ENCODE results near the gene SLC22A16. TPM values are rescaled to one million over a fixed set of nuclear protein-coding genes. Genes with fewer than 3 reads are reported as not detected.

SLC22A16 gene
- total RNA-seq, 1 donor from 2014 or later: not detected

GRCh38 chr6:110485491-110485890 is 9.1 kb upstream of the SLC22A16 start:
- Histone ChIP-seq H3K27me3 (ENCODE audit: insufficient read depth, low read length) (peaks cover 6% of the 10 kb centered on the region), H3K79me2 (ENCODE audit: insufficient read depth, low read length) (no peaks in the 10 kb centered on the region), H3K4me1 (ENCODE audit: insufficient read depth, low read length) (no peaks in the 10 kb centered on the region), H4K20me1 (ENCODE audit: insufficient read depth, low read length) (no peaks in the 10 kb centered on the region), H3K4me3 (ENCODE audit: insufficient read depth, low read depth, low read length) (no peak overlapping the region), H3K36me3 (ENCODE audit: insufficient read depth, low read length) (no peaks in the 10 kb centered on the region), H3K27ac (ENCODE audit: low read depth, low read length) (no peak overlapping the region), H3K9me3 (ENCODE audit: insufficient read depth, low read depth, low read length) (no peaks in the 10 kb centered on the region), H2AFZ (ENCODE audit: low read depth, low read length) (no peak overlapping the region), H3K4me2 (ENCODE audit: low read length) (no peak overlapping the region), H3K9ac (ENCODE audit: low read length) (no peak overlapping the region)
- H3K4me3 Mint-ChIP-seq (ENCODE audit: unreplicated experiment): no peak overlapping the region
- no peaks in the 10 kb centered on the region for H3K36me3 Mint-ChIP-seq (ENCODE audit: low read depth, unreplicated experiment)
- FAIRE-seq: no peak
- H3K27ac Mint-ChIP-seq (ENCODE audit: unreplicated experiment): no peak overlapping the region
- peaks cover 2% of the 10 kb centered on the region for H3K27me3 Mint-ChIP-seq (ENCODE audit: low read depth, unreplicated experiment)
- TF ChIP-seq, protein P1, sequence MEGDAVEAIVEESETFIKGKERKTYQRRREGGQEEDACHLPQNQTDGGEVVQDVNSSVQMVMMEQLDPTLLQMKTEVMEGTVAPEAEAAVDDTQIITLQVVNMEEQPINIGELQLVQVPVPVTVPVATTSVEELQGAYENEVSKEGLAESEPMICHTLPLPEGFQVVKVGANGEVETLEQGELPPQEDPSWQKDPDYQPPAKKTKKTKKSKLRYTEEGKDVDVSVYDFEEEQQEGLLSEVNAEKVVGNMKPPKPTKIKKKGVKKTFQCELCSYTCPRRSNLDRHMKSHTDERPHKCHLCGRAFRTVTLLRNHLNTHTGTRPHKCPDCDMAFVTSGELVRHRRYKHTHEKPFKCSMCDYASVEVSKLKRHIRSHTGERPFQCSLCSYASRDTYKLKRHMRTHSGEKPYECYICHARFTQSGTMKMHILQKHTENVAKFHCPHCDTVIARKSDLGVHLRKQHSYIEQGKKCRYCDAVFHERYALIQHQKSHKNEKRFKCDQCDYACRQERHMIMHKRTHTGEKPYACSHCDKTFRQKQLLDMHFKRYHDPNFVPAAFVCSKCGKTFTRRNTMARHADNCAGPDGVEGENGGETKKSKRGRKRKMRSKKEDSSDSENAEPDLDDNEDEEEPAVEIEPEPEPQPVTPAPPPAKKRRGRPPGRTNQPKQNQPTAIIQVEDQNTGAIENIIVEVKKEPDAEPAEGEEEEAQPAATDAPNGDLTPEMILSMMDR (IDR thresholded peaks at IDR 0.05; ENCODE audit: insufficient read depth, low read depth, low read length): no peak
- no peak for TF ChIP-seq EZH2 (IDR thresholded peaks at IDR 0.05; ENCODE audit: insufficient read depth, low read length)
- no peaks in the 10 kb centered on the region for H3K4me1 Mint-ChIP-seq (ENCODE audit: low read depth, unreplicated experiment)
- H3K9me3 Mint-ChIP-seq (ENCODE audit: unreplicated experiment): peaks cover 2% of the 10 kb centered on the region
- no peak for DNase-seq (ENCODE audit: low read depth)

- Histone ChIP-seq H3K36me3 (ENCODE audit: insufficient read depth, low read length) (no peaks in the 10 kb centered on the region), H3K27ac (ENCODE audit: low read depth, low read length) (no peak overlapping the region), H3K4me1 (ENCODE audit: insufficient read depth, low read length) (no peaks in the 10 kb centered on the region), H3K4me2 (ENCODE audit: low read length) (no peak overlapping the region), H3K9me3 (ENCODE audit: insufficient read depth, low read depth, low read length) (no peaks in the 10 kb centered on the region), H3K79me2 (ENCODE audit: insufficient read depth, low read length) (no peaks in the 10 kb centered on the region), H3K4me3 (ENCODE audit: insufficient read depth, low read depth, low read length) (no peak overlapping the region), H3K9ac (ENCODE audit: low read length) (no peak overlapping the region), H2AFZ (ENCODE audit: low read depth, low read length) (no peak overlapping the region), H4K20me1 (ENCODE audit: insufficient read depth, low read length) (no peaks in the 10 kb centered on the region), H3K27me3 (ENCODE audit: insufficient read depth, low read length) (peaks cover 6% of the 10 kb centered on the region)
- DNase-seq (ENCODE audit: low read depth) (no peak), FAIRE-seq (no peak)
- H3K9me3 Mint-ChIP-seq (ENCODE audit: unreplicated experiment): peaks cover 2% of the 10 kb centered on the region
- no peaks in the 10 kb centered on the region for H3K36me3 Mint-ChIP-seq (ENCODE audit: low read depth, unreplicated experiment)
- no peaks in the 10 kb centered on the region for H3K4me1 Mint-ChIP-seq (ENCODE audit: low read depth, unreplicated experiment)
- H3K4me3 Mint-ChIP-seq (ENCODE audit: unreplicated experiment): no peak overlapping the region
- TF ChIP-seq EZH2 (IDR thresholded peaks at IDR 0.05; ENCODE audit: insufficient read depth, low read length): no peak
- TF ChIP-seq, protein P1 (IDR thresholded peaks at IDR 0.05; ENCODE audit: insufficient read depth, low read depth, low read length): no peak
- no peak overlapping the region for H3K27ac Mint-ChIP-seq (ENCODE audit: unreplicated experiment)
- H3K27me3 Mint-ChIP-seq (ENCODE audit: low read depth, unreplicated experiment): no peaks in the 10 kb centered on the region
Observed at GRCh38 chr6:110484321-110484720, 7.9 kb upstream of the SLC22A16 start.

- no peaks in the 10 kb centered on the region for H4K20me1 ChIP-seq (ENCODE audit: insufficient read depth, low read length)
- no peak overlapping the region for H3K27ac Mint-ChIP-seq (ENCODE audit: unreplicated experiment)
- H2AFZ ChIP-seq (ENCODE audit: low read depth, low read length): no peak overlapping the region
- H3K27me3 ChIP-seq (ENCODE audit: insufficient read depth, low read length): peaks cover 6% of the 10 kb centered on the region
- H3K79me2 ChIP-seq (ENCODE audit: insufficient read depth, low read length): no peaks in the 10 kb centered on the region
- H3K4me3 ChIP-seq (ENCODE audit: insufficient read depth, low read depth, low read length): no peak overlapping the region
- no peak overlapping the region for H3K4me2 ChIP-seq (ENCODE audit: low read length)
- FAIRE-seq (no peak), DNase-seq (ENCODE audit: low read depth) (no peak)
- H3K36me3 ChIP-seq (ENCODE audit: insufficient read depth, low read length): no peaks in the 10 kb centered on the region
- TF ChIP-seq EZH2 (IDR thresholded peaks at IDR 0.05; ENCODE audit: insufficient read depth, low read length): no peak
- TF ChIP-seq, protein P1 (IDR thresholded peaks at IDR 0.05; ENCODE audit: insufficient read depth, low read depth, low read length): no peak
- H3K27me3 Mint-ChIP-seq (ENCODE audit: low read depth, unreplicated experiment): peaks cover 3% of the 10 kb centered on the region
- no peak overlapping the region for H3K9ac ChIP-seq (ENCODE audit: low read length)
- H3K4me1 ChIP-seq (ENCODE audit: insufficient read depth, low read length): no peaks in the 10 kb centered on the region
- H3K4me1 Mint-ChIP-seq (ENCODE audit: low read depth, unreplicated experiment): no peaks in the 10 kb centered on the region
- no peaks in the 10 kb centered on the region for H3K9me3 ChIP-seq (ENCODE audit: insufficient read depth, low read depth, low read length)
- no peak overlapping the region for H3K27ac ChIP-seq (ENCODE audit: low read depth, low read length)
- H3K36me3 Mint-ChIP-seq (ENCODE audit: low read depth, unreplicated experiment): peaks cover 1% of the 10 kb centered on the region
- H3K4me3 Mint-ChIP-seq (ENCODE audit: unreplicated experiment): no peak overlapping the region
- peaks cover 4% of the 10 kb centered on the region for H3K9me3 Mint-ChIP-seq (ENCODE audit: unreplicated experiment)
Observed at GRCh38 chr6:110482774-110483400, 6.5 kb upstream of the SLC22A16 start.
